HG03439 (cell line): ENCODE results near the gene RASGRP1.
A peak's percentile ranks its signal among the peaks of the same experiment; 100 is the strongest.

Experiments used
- ATAC-seq: cut with Tn5 transposase; IDR thresholded peaks from one replicate; pipeline ENCODE4 v1.9.1; 2021; ENCODE audit warnings: mild to moderate bottlenecking, moderate library complexity; ENCODE audit not compliant: unreplicated experiment

RASGRP1 gene

GRCh38 chr15:38538328-38539007, 26.1 kb downstream of the RASGRP1 start:
- ATAC-seq, result no peak

GRCh38 chr15:38536201-38536676, 28.4 kb downstream of the RASGRP1 start:
- no peak for ATAC-seq

GRCh38 chr15:38535491-38536200, 29.0 kb downstream of the RASGRP1 start:
- no peak for ATAC-seq

GRCh38 chr15:38534691-38535090, 29.9 kb downstream of the RASGRP1 start:
- no peak for ATAC-seq

GRCh38 chr15:38533926-38534325, 30.7 kb downstream of the RASGRP1 start:
- no peak for ATAC-seq

GRCh38 chr15:38533416-38533915, 31.1 kb downstream of the RASGRP1 start:
- ATAC-seq, result no peak

- ATAC-seq, result no peak
These were observed 31.9 kb downstream of the RASGRP1 start for GRCh38 chr15:38532728-38533127.

GRCh38 chr15:38531509-38531908, 33.1 kb downstream of the RASGRP1 start:
- no peak for ATAC-seq

GRCh38 chr15:38530113-38530512, 34.5 kb downstream of the RASGRP1 start:
- ATAC-seq, result no peak

GRCh38 chr15:38528294-38528693, 36.3 kb downstream of the RASGRP1 start:
- ATAC-seq, result no peak

- ATAC-seq, result no peak
These were observed 38.5 kb downstream of the RASGRP1 start for GRCh38 chr15:38526158-38526557.

- ATAC-seq, result no peak
These were observed 39.1 kb downstream of the RASGRP1 start for GRCh38 chr15:38525489-38525888.

- no peak for ATAC-seq
These were observed 40.5 kb downstream of the RASGRP1 start for GRCh38 chr15:38524156-38524555.

GRCh38 chr15:38522922-38523321, 41.7 kb downstream of the RASGRP1 start:
- no peak for ATAC-seq

- no peak for ATAC-seq
These were observed 43.3 kb downstream of the RASGRP1 start for GRCh38 chr15:38521316-38521715.

- no peak for ATAC-seq
These were observed 44.6 kb downstream of the RASGRP1 start for GRCh38 chr15:38520035-38520434.

GRCh38 chr15:38518084-38518483, 46.5 kb downstream of the RASGRP1 start:
- no peak for ATAC-seq

GRCh38 chr15:38517312-38517975, 47.2 kb downstream of the RASGRP1 start:
- ATAC-seq, result no peak

- no peak for ATAC-seq
These were observed 48.0 kb downstream of the RASGRP1 start for GRCh38 chr15:38516626-38517025.

GRCh38 chr15:38514601-38515000, 50.0 kb downstream of the RASGRP1 start:
- peak; percentile 50 for ATAC-seq

- no peak for ATAC-seq
These were observed 51.7 kb downstream of the RASGRP1 start for GRCh38 chr15:38512901-38513300.

- ATAC-seq, result no peak
These were observed 55.5 kb downstream of the RASGRP1 start for GRCh38 chr15:38509152-38509551.
